WERI-Rb-1 (cell line): ENCODE data around the gene S100A9.
A peak's percentile ranks its signal among the peaks of the same experiment; 100 is the strongest.
"Not testable (repeated sequence)": the region's sequence is repeated elsewhere in the genome, so short reads cannot be mapped to it uniquely, and the experiment has no call there.

Experiments used
- DNase-seq: peaks from one replicate; pipeline ENCODE4 v3.0.0-alpha.2; 2020
- H3K27ac ChIP-seq: fragments of 250-450 bp; sonication (Bioruptor Pico); 2 replicates; pipeline ENCODE4 v1.5.1; 2020; ENCODE audit warnings: mild to moderate bottlenecking, moderate library complexity
- H3K27me3 ChIP-seq: fragments of 250-450 bp; sonication (Bioruptor Pico); 2 replicates; pipeline ENCODE4 v1.5.1; 2021; ENCODE audit warnings: mild to moderate bottlenecking, low read depth, moderate library complexity; ENCODE audit not compliant: insufficient read depth, severe bottlenecking
- H3K36me3 ChIP-seq: fragments of 250-450 bp; sonication (Bioruptor Pico); 2 replicates; pipeline ENCODE4 v1.5.1; 2020; ENCODE audit warnings: mild to moderate bottlenecking, moderate library complexity
- H3K4me3 ChIP-seq: 2 replicates; pipeline ENCODE4 v1.5.1; 2011; ENCODE audit warnings: low read depth, mild to moderate bottlenecking, control low read depth, low read length
- H3K9me3 ChIP-seq: fragments of 250-450 bp; sonication (Bioruptor Pico); 2 replicates; pipeline ENCODE4 v1.5.1; 2021; ENCODE audit warnings: mild to moderate bottlenecking, moderate library complexity; ENCODE audit not compliant: severe bottlenecking
- TF ChIP-seq, protein P1 (sequence below): IDR thresholded peaks from 2 replicates; pipeline ENCODE4 v1.5.1; 2011; ENCODE audit warnings: low read depth, mild to moderate bottlenecking, control low read depth, inconsistent platforms, low read length

The S100A9 gene

DNA sequence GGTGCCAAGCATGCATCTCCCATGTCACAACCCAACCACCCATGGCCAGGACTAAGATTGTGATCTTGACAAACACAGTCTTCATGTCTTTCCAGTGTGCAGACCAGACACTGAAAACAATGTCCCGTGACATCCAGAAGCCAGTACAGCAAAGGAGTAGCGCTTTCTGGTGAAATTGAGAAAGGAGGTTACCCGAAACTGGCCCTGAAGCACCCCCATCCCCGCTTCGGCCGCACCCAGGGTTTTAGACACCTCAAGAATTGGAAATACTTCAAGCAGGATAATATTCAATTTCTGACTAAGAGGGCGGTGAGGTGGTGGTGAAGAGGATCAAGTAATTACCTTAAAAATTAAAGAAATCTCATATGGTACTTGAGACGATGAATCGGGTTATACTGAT is 43.8 kb downstream of the S100A9 start:
- Histone ChIP-seq H3K27me3 (peaks cover 86% of the 10 kb centered on the region), H3K36me3 (no peaks in the 10 kb centered on the region), H3K9me3 (peaks cover 19% of the 10 kb centered on the region), H3K27ac (no peak overlapping the region), H3K4me3 (no peak overlapping the region)
- DNase-seq: no peak
- TF ChIP-seq, protein P1, sequence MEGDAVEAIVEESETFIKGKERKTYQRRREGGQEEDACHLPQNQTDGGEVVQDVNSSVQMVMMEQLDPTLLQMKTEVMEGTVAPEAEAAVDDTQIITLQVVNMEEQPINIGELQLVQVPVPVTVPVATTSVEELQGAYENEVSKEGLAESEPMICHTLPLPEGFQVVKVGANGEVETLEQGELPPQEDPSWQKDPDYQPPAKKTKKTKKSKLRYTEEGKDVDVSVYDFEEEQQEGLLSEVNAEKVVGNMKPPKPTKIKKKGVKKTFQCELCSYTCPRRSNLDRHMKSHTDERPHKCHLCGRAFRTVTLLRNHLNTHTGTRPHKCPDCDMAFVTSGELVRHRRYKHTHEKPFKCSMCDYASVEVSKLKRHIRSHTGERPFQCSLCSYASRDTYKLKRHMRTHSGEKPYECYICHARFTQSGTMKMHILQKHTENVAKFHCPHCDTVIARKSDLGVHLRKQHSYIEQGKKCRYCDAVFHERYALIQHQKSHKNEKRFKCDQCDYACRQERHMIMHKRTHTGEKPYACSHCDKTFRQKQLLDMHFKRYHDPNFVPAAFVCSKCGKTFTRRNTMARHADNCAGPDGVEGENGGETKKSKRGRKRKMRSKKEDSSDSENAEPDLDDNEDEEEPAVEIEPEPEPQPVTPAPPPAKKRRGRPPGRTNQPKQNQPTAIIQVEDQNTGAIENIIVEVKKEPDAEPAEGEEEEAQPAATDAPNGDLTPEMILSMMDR: no peak

- Histone ChIP-seq H3K36me3 (no peaks in the 10 kb centered on the region), H3K4me3 (no peak overlapping the region), H3K9me3 (peaks cover 21% of the 10 kb centered on the region), H3K27ac (no peak overlapping the region), H3K27me3 (peaks cover 85% of the 10 kb centered on the region)
- peak; percentile 4 for DNase-seq
- TF ChIP-seq, protein P1: no peak
Observed at GRCh38 chr1:153402226-153402625, 44.6 kb downstream of the S100A9 start.

GRCh38 chr1:153403421-153404085 is 45.9 kb downstream of the S100A9 start:
- Histone ChIP-seq H3K27ac (no peak overlapping the region), H3K9me3 (peaks cover 31% of the 10 kb centered on the region), H3K27me3 (peaks cover 85% of the 10 kb centered on the region), H3K36me3 (no peaks in the 10 kb centered on the region), H3K4me3 (no peak overlapping the region)
- TF ChIP-seq, protein P1: no peak
- peak; percentile 7 for DNase-seq

GRCh38 chr1:153404086-153404635 is 46.5 kb downstream of the S100A9 start:
- Histone ChIP-seq H3K9me3 (peaks cover 34% of the 10 kb centered on the region), H3K4me3 (no peak overlapping the region), H3K27ac (no peak overlapping the region), H3K36me3 (no peaks in the 10 kb centered on the region), H3K27me3 (peaks cover 82% of the 10 kb centered on the region)
- TF ChIP-seq, protein P1: no peak
- DNase-seq: peak; percentile 4

DNA sequence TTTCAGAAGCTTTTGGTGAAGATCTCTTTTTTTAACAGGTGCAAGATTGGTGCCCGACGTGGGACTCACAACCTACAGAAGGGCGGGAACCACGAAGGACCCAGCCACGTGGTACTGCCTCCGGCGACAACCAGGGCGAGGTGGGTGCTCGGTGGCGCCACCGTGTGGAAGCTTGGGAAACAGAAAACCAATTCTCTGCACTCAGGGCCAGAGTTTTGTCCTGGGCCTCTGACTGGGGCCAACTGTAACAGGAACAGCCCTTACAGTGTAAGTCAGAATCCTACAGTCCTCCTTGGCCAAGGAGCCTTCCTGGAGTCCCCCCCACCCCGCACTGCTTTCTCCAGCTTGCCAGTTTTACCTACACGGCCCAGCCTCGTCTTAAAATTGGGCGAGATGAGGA is 47.1 kb downstream of the S100A9 start:
- no peak overlapping the region for H3K27ac ChIP-seq
- DNase-seq: peak; percentile 82
- peaks cover 79% of the 10 kb centered on the region for H3K27me3 ChIP-seq
- H3K9me3 ChIP-seq: peaks cover 34% of the 10 kb centered on the region
- H3K36me3 ChIP-seq: no peaks in the 10 kb centered on the region
- H3K4me3 ChIP-seq: no peak overlapping the region
- TF ChIP-seq, protein P1: peak; percentile 90

GRCh38 chr1:153405825-153406599 is 48.4 kb downstream of the S100A9 start:
- H3K4me3 ChIP-seq, H3K36me3 ChIP-seq, H3K27ac ChIP-seq: not testable (repeated sequence)
- H3K9me3 ChIP-seq: peaks cover 36% of the 10 kb centered on the region
- peak; percentile 6 for DNase-seq
- peaks cover 71% of the 10 kb centered on the region for H3K27me3 ChIP-seq

- not testable (repeated sequence) for H3K36me3 ChIP-seq, H3K4me3 ChIP-seq, H3K27ac ChIP-seq
- Histone ChIP-seq H3K27me3 (peaks cover 60% of the 10 kb centered on the region), H3K9me3 (peaks cover 46% of the 10 kb centered on the region)
- DNase-seq: peak; percentile 37
Observed at GRCh38 chr1:153407274-153407673, 49.6 kb downstream of the S100A9 start.
